ENCODE results near the gene PHF2.

DNA sequence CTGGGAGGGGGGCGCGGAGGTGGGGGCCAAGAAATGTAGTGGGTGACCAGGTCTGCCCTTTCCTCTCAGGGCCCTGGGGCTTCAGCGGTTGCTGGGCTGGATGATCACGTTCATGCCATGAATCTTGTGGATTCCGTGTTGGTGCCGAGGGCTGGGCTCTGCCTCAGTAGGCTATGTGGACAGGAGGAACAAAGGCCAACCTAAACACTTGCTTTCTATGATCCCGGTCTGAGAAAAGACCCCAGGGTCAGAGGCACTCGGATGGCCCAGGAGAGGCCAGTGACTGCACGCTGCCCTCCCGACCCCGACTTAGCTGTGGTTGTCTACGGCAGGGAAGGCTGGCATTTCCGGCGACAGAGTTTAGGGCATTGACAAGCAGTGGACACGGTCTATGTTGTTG lies 26.6 kb downstream of the PHF2 start:
- no peak for TF ChIP-seq ARHGAP35 (IDR thresholded peaks at IDR 0.05; ENCODE audit: partially characterized antibody)
- TF ChIP-seq, protein P1, sequence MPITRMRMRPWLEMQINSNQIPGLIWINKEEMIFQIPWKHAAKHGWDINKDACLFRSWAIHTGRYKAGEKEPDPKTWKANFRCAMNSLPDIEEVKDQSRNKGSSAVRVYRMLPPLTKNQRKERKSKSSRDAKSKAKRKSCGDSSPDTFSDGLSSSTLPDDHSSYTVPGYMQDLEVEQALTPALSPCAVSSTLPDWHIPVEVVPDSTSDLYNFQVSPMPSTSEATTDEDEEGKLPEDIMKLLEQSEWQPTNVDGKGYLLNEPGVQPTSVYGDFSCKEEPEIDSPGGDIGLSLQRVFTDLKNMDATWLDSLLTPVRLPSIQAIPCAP (CRISPR knock-in tag; IDR thresholded peaks at IDR 0.05; ENCODE audit: borderline replicate concordance), result no peak
- no peak for TF ChIP-seq SIN3A (IDR thresholded peaks at IDR 0.05; ENCODE audit: borderline replicate concordance in 2 of 2, control insufficient read depth in 1 of 2, low read depth in 2 of 2, low read length in 2 of 2)
- no peak for TF ChIP-seq PPARD (CRISPR knock-in tag; IDR thresholded peaks at IDR 0.05)
- TF ChIP-seq, protein P2, sequence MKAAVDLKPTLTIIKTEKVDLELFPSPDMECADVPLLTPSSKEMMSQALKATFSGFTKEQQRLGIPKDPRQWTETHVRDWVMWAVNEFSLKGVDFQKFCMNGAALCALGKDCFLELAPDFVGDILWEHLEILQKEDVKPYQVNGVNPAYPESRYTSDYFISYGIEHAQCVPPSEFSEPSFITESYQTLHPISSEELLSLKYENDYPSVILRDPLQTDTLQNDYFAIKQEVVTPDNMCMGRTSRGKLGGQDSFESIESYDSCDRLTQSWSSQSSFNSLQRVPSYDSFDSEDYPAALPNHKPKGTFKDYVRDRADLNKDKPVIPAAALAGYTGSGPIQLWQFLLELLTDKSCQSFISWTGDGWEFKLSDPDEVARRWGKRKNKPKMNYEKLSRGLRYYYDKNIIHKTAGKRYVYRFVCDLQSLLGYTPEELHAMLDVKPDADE (conservative IDR thresholded peaks at IDR 0.05; ENCODE audit: control insufficient read depth, low read depth, low read length), result no peak
- no peak for TF ChIP-seq NFXL1 (CRISPR knock-in tag; IDR thresholded peaks at IDR 0.05)
- TF ChIP-seq, protein P3, sequence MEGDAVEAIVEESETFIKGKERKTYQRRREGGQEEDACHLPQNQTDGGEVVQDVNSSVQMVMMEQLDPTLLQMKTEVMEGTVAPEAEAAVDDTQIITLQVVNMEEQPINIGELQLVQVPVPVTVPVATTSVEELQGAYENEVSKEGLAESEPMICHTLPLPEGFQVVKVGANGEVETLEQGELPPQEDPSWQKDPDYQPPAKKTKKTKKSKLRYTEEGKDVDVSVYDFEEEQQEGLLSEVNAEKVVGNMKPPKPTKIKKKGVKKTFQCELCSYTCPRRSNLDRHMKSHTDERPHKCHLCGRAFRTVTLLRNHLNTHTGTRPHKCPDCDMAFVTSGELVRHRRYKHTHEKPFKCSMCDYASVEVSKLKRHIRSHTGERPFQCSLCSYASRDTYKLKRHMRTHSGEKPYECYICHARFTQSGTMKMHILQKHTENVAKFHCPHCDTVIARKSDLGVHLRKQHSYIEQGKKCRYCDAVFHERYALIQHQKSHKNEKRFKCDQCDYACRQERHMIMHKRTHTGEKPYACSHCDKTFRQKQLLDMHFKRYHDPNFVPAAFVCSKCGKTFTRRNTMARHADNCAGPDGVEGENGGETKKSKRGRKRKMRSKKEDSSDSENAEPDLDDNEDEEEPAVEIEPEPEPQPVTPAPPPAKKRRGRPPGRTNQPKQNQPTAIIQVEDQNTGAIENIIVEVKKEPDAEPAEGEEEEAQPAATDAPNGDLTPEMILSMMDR (IDR thresholded peaks at IDR 0.05 in 2 of 3, conservative IDR thresholded peaks at IDR 0.05 in 1 of 3; ENCODE audit: insufficient read depth in 2 of 3, low read depth in 1 of 3, low read length in 3 of 3), result no peak
- no peak for TF ChIP-seq FOXJ3 (CRISPR knock-in tag; IDR thresholded peaks at IDR 0.05)
- no peak for TF ChIP-seq NBN (IDR thresholded peaks at IDR 0.05; ENCODE audit: low read depth)
